ENCODE data around the gene ERBB4. TPM values are rescaled to one million over a fixed set of nuclear protein-coding genes. Genes with fewer than 3 reads are reported as not detected.

The ERBB4 gene
- total RNA-seq, 4 donors from 2014 or later, result 0.26 to 13.3 (median 2.4) TPM

- Histone ChIP-seq H3K9me3 (no peaks in the 10 kb centered on the region), H3K27ac (no peak overlapping the region), H3K4me1 (peaks cover 0 to 7% of the 10 kb centered on the region in 2 donors), H3K27me3 (no peaks in the 10 kb centered on the region), H3K4me3 (no peak overlapping the region), H3K36me3 (no peaks in the 10 kb centered on the region)
- DNase-seq, result no peak
- intact Hi-C loops (cut with DNase I; ENCODE audit: low total_unique reads), result no loop called here
- TF ChIP-seq, protein P1, sequence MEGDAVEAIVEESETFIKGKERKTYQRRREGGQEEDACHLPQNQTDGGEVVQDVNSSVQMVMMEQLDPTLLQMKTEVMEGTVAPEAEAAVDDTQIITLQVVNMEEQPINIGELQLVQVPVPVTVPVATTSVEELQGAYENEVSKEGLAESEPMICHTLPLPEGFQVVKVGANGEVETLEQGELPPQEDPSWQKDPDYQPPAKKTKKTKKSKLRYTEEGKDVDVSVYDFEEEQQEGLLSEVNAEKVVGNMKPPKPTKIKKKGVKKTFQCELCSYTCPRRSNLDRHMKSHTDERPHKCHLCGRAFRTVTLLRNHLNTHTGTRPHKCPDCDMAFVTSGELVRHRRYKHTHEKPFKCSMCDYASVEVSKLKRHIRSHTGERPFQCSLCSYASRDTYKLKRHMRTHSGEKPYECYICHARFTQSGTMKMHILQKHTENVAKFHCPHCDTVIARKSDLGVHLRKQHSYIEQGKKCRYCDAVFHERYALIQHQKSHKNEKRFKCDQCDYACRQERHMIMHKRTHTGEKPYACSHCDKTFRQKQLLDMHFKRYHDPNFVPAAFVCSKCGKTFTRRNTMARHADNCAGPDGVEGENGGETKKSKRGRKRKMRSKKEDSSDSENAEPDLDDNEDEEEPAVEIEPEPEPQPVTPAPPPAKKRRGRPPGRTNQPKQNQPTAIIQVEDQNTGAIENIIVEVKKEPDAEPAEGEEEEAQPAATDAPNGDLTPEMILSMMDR (IDR thresholded peaks at IDR 0.05), result no peak
- TF ChIP-seq POLR2A (IDR thresholded peaks at IDR 0.05), result no peak
Measured at GRCh38 chr2:212534336-212534735, 4.3 kb downstream of the ERBB4 start.

- no peaks in the 10 kb centered on the region for H3K36me3 ChIP-seq
- H3K27me3 ChIP-seq, result no peaks in the 10 kb centered on the region
- H3K27ac ChIP-seq, result no peak overlapping the region
- peaks cover 0 to 4% of the 10 kb centered on the region in 2 donors for H3K4me1 ChIP-seq
- no peaks in the 10 kb centered on the region for H3K9me3 ChIP-seq
- no peak overlapping the region for H3K4me3 ChIP-seq
- intact Hi-C loops (cut with DNase I; ENCODE audit: low total_unique reads), result no loop called here
- DNase-seq, result no peak
- TF ChIP-seq, protein P1 (IDR thresholded peaks at IDR 0.05), result no peak
- no peak for TF ChIP-seq POLR2A (IDR thresholded peaks at IDR 0.05)
Measured at GRCh38 chr2:212532585-212532984, 6.0 kb downstream of the ERBB4 start.

GRCh38 chr2:212532087-212532486 is 6.5 kb downstream of the ERBB4 start:
- Histone ChIP-seq H3K4me1 (no peaks in the 10 kb centered on the region), H3K9me3 (no peaks in the 10 kb centered on the region), H3K4me3 (no peak overlapping the region), H3K27me3 (no peaks in the 10 kb centered on the region), H3K36me3 (no peaks in the 10 kb centered on the region), H3K27ac (no peak overlapping the region)
- intact Hi-C loops (cut with DNase I; ENCODE audit: low total_unique reads), result no loop called here
- DNase-seq, result no peak
- TF ChIP-seq POLR2A (IDR thresholded peaks at IDR 0.05), result no peak
- TF ChIP-seq, protein P1 (IDR thresholded peaks at IDR 0.05), result no peak

DNA sequence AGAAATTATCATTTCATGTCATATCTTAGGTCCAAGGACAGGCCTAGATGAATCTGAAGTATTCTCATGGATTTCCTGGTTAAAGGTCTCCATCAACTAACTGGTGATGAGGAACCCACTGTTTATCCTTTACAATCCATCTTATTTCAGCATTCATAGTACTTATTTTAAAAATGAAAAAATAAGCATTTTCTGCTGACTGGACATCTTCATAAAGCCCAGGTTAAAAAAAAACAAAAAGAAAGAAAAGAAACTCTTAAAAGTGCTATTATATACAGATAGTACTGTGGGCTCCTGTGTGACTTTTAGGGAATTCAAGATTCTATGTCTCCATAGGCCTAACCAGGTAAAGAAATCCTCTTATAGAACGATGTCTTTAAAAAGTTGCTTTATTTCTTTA is 7.1 kb downstream of the ERBB4 start:
- H3K27ac ChIP-seq, result no peak overlapping the region
- H3K27me3 ChIP-seq, result no peaks in the 10 kb centered on the region
- no peak for TF ChIP-seq POLR2A (IDR thresholded peaks at IDR 0.05)
- TF ChIP-seq, protein P1 (IDR thresholded peaks at IDR 0.05), result no peak
- no peak for DNase-seq
- no peak overlapping the region for H3K4me3 ChIP-seq
- H3K9me3 ChIP-seq, result no peaks in the 10 kb centered on the region
- no peaks in the 10 kb centered on the region for H3K4me1 ChIP-seq
- intact Hi-C loops (cut with DNase I; ENCODE audit: low total_unique reads), result no loop called here
- no peaks in the 10 kb centered on the region for H3K36me3 ChIP-seq

DNA sequence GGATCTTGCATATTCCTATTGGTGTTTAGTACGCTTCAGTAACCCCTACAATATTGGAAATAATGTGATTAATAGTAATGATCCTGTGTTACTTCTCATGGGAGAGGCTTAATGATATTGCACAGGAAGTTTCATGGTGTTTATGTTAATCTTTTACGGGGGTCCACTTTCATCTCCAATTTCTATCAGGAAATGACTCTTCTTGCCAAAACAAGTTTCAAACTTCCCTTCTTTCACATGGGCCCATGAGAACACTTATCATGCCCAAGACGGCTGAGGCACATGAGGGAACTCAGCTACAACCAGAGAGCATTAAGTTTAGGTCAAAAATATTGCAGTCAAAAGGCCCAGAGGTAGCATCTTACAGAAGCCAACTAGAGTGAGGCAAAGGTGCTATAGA is 7.6 kb downstream of the ERBB4 start:
- no peaks in the 10 kb centered on the region for H3K9me3 ChIP-seq
- no peaks in the 10 kb centered on the region for H3K27me3 ChIP-seq
- H3K27ac ChIP-seq, result no peak overlapping the region
- no peaks in the 10 kb centered on the region for H3K4me1 ChIP-seq
- TF ChIP-seq, protein P1 (IDR thresholded peaks at IDR 0.05), result no peak
- TF ChIP-seq POLR2A (IDR thresholded peaks at IDR 0.05), result no peak
- no peak for DNase-seq
- H3K4me3 ChIP-seq, result no peak overlapping the region
- intact Hi-C loops (cut with DNase I; ENCODE audit: low total_unique reads), result no loop called here
- H3K36me3 ChIP-seq, result peaks cover 0 to 1% of the 10 kb centered on the region in 2 donors

All from uterus (tissue), 4 donors.